ENCODE results near the gene ANGPT4.
A peak's percentile ranks its signal among the peaks of the same experiment; 100 is the strongest.
"Not testable (repeated sequence)": the region's sequence is repeated elsewhere in the genome, so short reads cannot be mapped to it uniquely, and the experiment has no call there.

The ANGPT4 gene

DNA sequence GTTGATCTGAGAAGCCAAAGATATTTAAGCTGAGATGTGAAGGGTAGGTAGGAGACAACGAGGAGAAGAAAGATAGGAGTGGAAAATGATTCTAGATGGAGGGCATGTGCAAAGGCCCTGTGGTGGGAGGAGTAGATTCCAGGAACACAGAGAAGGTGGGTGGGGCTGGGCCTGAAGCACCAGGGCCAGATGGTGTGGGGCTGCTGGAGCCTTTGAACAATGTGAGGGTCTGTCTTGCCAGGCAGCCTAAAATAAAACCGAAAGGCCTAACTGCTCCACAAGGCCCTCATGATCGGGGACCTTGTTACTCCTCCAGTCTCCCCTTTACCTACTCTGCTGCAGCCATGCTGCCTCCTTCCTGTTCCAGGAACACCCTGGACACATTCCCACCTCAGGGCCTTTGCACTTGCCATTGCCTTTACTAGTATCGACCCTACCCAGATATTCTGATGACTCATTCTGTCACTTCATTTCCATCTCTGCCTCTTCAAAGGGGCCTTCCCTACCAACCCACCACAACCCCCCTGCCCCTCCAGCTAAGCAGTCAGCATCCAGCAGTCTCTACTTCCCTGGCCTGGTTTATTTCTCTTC lies 62.6 kb downstream of the ANGPT4 start:
- Mint-ChIP-seq H3K27ac (peak overlapping the region in 1 of 2 donors; percentile 57), H3K4me1 (peaks cover 89% of the 10 kb centered on the region), H3K4me3 (no peak overlapping the region), H3K9me3 (peaks cover 5 to 8% of the 10 kb centered on the region in 2 donors), H3K27me3 (no peaks in the 10 kb centered on the region)
- ATAC-seq (peak; percentile 33), DNase-seq (no peak)

- not testable (repeated sequence) for H3K4me3 Mint-ChIP-seq, ATAC-seq, H3K27me3 Mint-ChIP-seq, DNase-seq, H3K9me3 Mint-ChIP-seq
- Mint-ChIP-seq H3K27ac (peak overlapping the region in 1 of 2 donors; percentile 27), H3K4me1 (peaks cover 89% of the 10 kb centered on the region)
Measured at GRCh38 chr20:848731-849130, 67.4 kb downstream of the ANGPT4 start.

GRCh38 chr20:848193-848592 lies 67.9 kb downstream of the ANGPT4 start:
- Mint-ChIP-seq H3K4me3 (no peak overlapping the region), H3K9me3 (peaks cover 2 to 3% of the 10 kb centered on the region in 2 donors), H3K4me1 (peaks cover 89% of the 10 kb centered on the region), H3K27me3 (no peaks in the 10 kb centered on the region), H3K27ac (peak overlapping the region in 1 of 2 donors; percentile 27)
- ATAC-seq (no peak), DNase-seq (no peak)

- peak overlapping the region; percentile 95 to 96 for H3K27ac Mint-ChIP-seq
- ATAC-seq (peak; percentile 51), DNase-seq (peak in 1 of 2 donors; percentile 65)
- H3K4me3 Mint-ChIP-seq, result peak overlapping the region; percentile 92 to 95
- no peaks in the 10 kb centered on the region for H3K27me3 Mint-ChIP-seq
- H3K4me1 Mint-ChIP-seq, result peaks cover 90% of the 10 kb centered on the region
- H3K9me3 Mint-ChIP-seq, result no peaks in the 10 kb centered on the region
Measured at GRCh38 chr20:846894-847278, 69.2 kb downstream of the ANGPT4 start.

GRCh38 chr20:845941-846893 lies 69.9 kb downstream of the ANGPT4 start:
- H3K4me1 Mint-ChIP-seq, result peaks cover 87% of the 10 kb centered on the region
- H3K27me3 Mint-ChIP-seq, result no peaks in the 10 kb centered on the region
- H3K4me3 Mint-ChIP-seq, result peak overlapping the region; percentile 92 to 95
- peak overlapping the region; percentile 91 to 96 for H3K27ac Mint-ChIP-seq
- no peaks in the 10 kb centered on the region for H3K9me3 Mint-ChIP-seq
- DNase-seq (no peak), ATAC-seq (peak; percentile 17)

GRCh38 chr20:845226-845868 lies 70.8 kb downstream of the ANGPT4 start:
- H3K4me1 Mint-ChIP-seq, result peaks cover 83% of the 10 kb centered on the region
- peak overlapping the region; percentile 92 to 95 for H3K4me3 Mint-ChIP-seq
- DNase-seq (no peak), ATAC-seq (no peak)
- no peaks in the 10 kb centered on the region for H3K9me3 Mint-ChIP-seq
- peak overlapping the region; percentile 59 to 96 for H3K27ac Mint-ChIP-seq
- H3K27me3 Mint-ChIP-seq, result no peaks in the 10 kb centered on the region

DNA sequence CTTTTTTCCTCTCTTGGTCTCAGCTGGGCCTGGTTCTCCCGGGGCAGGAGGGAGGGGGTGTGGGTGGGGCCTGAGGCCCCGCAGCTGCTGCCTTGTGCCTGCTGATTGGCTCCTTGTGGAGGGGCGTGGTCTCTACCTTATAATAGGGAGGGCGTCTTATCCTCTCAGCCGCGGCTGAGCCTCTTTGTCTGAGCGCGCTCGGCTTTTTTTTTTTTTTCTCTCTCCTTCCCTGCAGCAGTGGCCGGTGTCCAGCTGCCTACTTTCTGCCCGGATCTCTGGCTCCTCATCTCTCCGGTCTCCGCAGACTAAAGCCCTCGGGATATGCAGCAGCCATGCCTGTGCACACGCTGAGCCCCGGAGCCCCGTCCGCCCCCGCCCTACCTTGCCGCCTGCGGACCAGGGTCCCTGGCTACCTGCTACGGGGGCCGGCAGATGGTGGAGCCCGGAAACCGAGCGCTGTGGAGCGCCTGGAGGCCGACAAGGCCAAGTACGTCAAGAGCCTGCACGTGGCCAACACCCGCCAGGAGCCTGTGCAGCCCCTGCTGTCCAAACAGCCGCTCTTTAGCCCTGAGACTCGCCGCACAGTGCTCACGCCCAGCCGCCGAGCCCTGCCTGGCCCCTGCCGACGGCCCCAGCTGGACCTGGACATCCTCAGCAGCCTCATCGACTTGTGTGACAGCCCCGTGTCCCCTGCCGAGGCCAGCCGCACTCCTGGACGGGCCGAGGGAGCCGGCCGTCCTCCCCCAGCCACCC lies 71.5 kb downstream of the ANGPT4 start:
- ATAC-seq (peak; percentile 91), DNase-seq (peak; percentile 72 to 85)
- no peaks in the 10 kb centered on the region for H3K9me3 Mint-ChIP-seq
- no peaks in the 10 kb centered on the region for H3K27me3 Mint-ChIP-seq
- peak overlapping the region in 1 of 2 donors; percentile 89 for H3K27ac Mint-ChIP-seq
- H3K4me1 Mint-ChIP-seq, result peaks cover 82% of the 10 kb centered on the region
- H3K4me3 Mint-ChIP-seq, result peak overlapping the region; percentile 92 to 95

DNA sequence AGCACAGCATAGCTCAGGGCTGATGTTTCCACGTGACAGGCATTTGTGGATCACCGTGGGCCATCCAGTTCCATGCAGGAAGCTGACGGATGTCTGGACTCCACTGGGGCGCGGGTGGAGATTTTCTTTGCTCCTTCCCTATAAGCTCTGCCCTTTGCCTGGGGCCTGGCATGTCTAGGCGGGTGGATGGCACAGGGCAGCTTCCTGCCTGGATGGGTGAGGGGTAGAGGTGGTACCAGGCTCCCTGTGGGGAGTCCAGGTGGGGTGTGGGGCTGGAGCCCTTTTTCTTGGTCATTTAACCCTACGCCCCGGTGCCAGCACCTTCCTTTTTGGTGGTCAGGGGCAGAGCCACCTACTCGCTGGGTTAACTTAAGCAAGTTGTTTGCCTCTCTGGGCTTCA lies 72.2 kb downstream of the ANGPT4 start:
- DNase-seq, result no peak

DNA sequence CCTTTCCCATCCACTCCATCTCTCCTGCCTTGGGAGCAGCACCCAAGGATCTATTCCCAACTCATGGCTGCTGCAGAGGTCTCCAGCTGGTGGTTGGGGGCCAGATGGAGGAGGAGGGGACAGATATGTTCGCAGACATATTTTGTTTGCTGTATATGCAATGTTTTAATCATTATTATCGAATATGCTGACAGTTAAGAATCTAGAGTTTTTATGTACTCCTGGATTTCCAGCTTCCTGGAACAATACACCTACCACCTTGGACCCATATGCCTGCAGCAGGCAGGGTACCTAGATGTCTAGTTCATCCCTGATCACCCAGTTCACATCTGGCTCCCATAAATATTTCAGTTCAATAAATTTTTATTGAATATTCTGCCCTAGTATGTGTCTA lies 73.6 kb downstream of the ANGPT4 start:
- peak overlapping the region in 1 of 2 donors; percentile 70 for H3K4me3 Mint-ChIP-seq
- no peak for ATAC-seq
- H3K4me1 Mint-ChIP-seq, result peaks cover 82% of the 10 kb centered on the region
- no peaks in the 10 kb centered on the region for H3K27me3 Mint-ChIP-seq
- H3K27ac Mint-ChIP-seq, result no peak overlapping the region
- DNase-seq, result no peak
- peaks cover 0 to 3% of the 10 kb centered on the region in 2 donors for H3K9me3 Mint-ChIP-seq

More for the DNA sequence above, 72.2 kb downstream of the ANGPT4 start:
- Mint-ChIP-seq H3K27me3 (no peaks in the 10 kb centered on the region), H3K4me1 (peaks cover 81% of the 10 kb centered on the region), H3K4me3 (peak overlapping the region in 1 of 2 donors; percentile 95), H3K9me3 (no peaks in the 10 kb centered on the region), H3K27ac (no peak overlapping the region)
- peak; percentile 1 for ATAC-seq

- no peak for DNase-seq
- peak overlapping the region; percentile 70 to 75 for H3K4me3 Mint-ChIP-seq
- no peaks in the 10 kb centered on the region for H3K27me3 Mint-ChIP-seq
- no peak for ATAC-seq
- H3K4me1 Mint-ChIP-seq, result peaks cover 82% of the 10 kb centered on the region
- H3K9me3 Mint-ChIP-seq, result peaks cover 0 to 4% of the 10 kb centered on the region in 2 donors
- H3K27ac Mint-ChIP-seq, result no peak overlapping the region
Measured at GRCh38 chr20:841568-842546, 74.3 kb downstream of the ANGPT4 start.

GRCh38 chr20:840858-841567 lies 75.1 kb downstream of the ANGPT4 start:
- no peak for ATAC-seq
- H3K27me3 Mint-ChIP-seq, result no peaks in the 10 kb centered on the region
- peak overlapping the region; percentile 70 to 75 for H3K4me3 Mint-ChIP-seq
- peaks cover 82% of the 10 kb centered on the region for H3K4me1 Mint-ChIP-seq
- H3K9me3 Mint-ChIP-seq, result peaks cover 0 to 4% of the 10 kb centered on the region in 2 donors
- no peak overlapping the region for H3K27ac Mint-ChIP-seq
- DNase-seq, result peak in 1 of 2 donors; percentile 37

- ATAC-seq (no peak), DNase-seq (no peak)
- no peaks in the 10 kb centered on the region for H3K27me3 Mint-ChIP-seq
- H3K27ac Mint-ChIP-seq, result no peak overlapping the region
- peaks cover 0 to 4% of the 10 kb centered on the region in 2 donors for H3K9me3 Mint-ChIP-seq
- peaks cover 82% of the 10 kb centered on the region for H3K4me1 Mint-ChIP-seq
- peak overlapping the region; percentile 62 to 68 for H3K4me3 Mint-ChIP-seq
Measured at GRCh38 chr20:840503-840857, 75.7 kb downstream of the ANGPT4 start.

DNA sequence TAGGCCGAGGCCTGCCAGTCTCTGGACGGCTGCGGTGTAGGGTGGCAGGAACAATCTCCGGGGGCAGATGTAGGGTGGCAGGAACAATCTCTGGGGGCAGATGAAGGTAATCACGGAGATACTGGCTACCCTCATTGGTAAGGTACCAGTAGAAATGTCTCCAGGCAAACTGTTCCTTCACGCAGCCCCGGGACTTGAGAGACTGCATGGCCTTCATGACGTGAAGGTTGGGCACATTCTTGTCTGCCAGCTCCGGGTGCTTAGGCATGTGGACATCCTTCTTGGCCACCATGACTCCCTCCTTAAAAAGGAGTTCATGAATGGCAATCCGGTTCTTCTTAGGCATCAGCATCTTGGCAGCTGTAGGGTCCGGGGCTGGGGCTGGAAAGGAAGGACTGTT lies 76.5 kb downstream of the ANGPT4 start:
- Mint-ChIP-seq H3K4me3 (no peak overlapping the region), H3K27ac (no peak overlapping the region)
- ATAC-seq, result no peak

DNA sequence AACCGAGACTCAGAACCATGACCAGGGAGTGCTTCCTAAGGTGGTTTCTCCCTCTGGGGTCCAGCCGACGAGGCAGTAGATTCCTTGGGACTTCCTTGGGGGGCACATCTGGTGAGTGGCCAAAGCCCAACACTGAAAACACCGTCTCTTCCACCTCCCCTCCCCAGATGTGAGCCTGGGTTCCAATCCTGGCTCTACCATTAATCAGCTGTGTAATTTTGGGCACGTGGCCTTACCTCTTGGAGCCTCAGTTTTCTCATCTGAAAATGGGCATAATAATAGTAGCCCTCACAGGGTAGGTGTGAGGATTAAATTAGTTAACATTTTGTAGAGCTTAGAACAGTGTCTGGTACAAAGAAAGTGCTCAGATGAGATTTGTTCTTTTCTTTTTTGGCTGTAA lies 77.1 kb downstream of the ANGPT4 start:
- no peak for ATAC-seq
- DNase-seq, result no peak
- no peak overlapping the region for H3K27ac Mint-ChIP-seq
- peaks cover 0 to 4% of the 10 kb centered on the region in 2 donors for H3K9me3 Mint-ChIP-seq
- no peaks in the 10 kb centered on the region for H3K27me3 Mint-ChIP-seq
- no peak overlapping the region for H3K4me3 Mint-ChIP-seq
- peaks cover 81% of the 10 kb centered on the region for H3K4me1 Mint-ChIP-seq

More for the DNA sequence above, 76.5 kb downstream of the ANGPT4 start:
- no peaks in the 10 kb centered on the region for H3K27me3 Mint-ChIP-seq
- peaks cover 0 to 4% of the 10 kb centered on the region in 2 donors for H3K9me3 Mint-ChIP-seq
- no peak for DNase-seq
- H3K4me1 Mint-ChIP-seq, result peaks cover 82% of the 10 kb centered on the region
